ENCODE data around the gene KIF5C.
A peak's percentile ranks its signal among the peaks of the same experiment; 100 is the strongest.
"Not testable (repeated sequence)": the region's sequence is repeated elsewhere in the genome, so short reads cannot be mapped to it uniquely, and the experiment has no call there.

KIF5C gene

DNA sequence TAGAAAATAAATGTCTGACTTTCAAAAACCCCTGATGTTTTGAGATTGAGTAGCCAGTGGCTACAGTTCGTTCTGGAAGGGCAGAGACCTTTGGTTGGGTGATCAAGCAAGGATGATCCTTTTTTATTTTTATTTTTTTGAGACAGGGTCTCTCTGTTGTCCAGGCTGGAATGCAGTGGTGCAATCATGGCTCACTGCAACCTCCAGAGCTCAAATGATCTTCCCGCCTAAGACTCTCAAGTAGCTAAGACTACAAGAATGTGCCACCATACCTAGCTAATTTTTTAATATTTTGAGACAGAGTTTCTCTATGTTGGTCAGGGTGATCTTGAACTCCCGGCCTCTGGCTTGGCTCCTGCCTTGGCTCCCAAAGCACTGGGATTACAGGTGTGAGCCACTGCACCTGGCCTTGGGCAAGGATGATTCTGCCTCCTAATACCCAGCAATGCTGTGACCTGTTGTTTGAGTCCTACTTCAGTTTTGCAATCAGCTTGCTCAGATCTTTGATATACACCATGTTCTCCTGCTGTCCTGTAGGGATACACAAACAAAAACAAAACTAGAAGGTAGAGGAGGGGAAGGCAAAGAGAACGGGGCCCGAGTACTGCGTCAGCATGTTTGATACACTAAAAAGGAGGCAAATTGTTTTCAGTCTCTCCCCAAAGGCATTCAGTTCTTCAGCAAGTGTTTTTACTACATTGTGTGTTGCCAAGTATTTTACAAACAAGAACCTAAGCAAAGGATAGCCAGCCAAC, 104.3 kb downstream of the KIF5C start:
- DNase-seq (ENCODE audit: low read depth, low spot score), result no peak
- H3K4me3 ChIP-seq (ENCODE audit: low read length), result no peak overlapping the region

DNA sequence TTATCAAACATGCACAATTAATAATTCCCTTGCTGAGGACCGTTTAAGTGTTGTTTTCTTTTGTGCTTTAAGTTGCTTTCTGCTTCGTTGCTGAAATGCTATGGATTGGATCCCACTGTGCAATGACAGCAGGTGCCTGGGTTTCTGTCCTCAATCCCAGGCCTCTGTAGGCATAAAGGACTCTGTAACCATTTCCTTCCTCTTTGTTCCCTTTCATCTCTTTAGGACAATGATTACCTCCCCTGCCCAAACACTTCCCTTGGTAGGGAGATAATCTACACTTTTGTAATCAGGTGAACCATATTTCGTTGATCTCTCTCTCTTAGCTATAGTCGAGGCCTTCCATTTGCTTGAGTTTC, 104.9 kb downstream of the KIF5C start:
- no peak for DNase-seq (ENCODE audit: low read depth, low spot score)

DNA sequence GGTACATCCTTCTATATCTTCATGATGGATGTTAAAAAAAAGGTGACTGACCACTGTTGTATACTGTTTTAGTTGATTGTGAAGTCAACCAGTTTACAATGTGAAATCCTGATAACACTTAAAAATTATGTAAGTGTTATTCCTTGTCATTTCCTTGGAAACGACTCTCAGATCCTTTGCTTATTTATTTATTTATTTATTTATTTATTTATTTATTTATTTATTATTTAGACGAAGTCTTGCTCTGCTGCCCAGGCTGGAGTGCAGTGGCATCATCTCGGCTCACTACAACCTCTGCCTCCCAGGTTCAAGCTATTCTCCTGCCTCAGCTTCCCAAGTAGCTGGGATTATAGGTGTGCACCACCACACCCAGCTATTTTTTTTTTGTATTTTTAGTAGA, 105.5 kb downstream of the KIF5C start:
- not testable (repeated sequence) for DNase-seq (ENCODE audit: low read depth, low spot score); H3K4me3 ChIP-seq (ENCODE audit: low read length)

More for the DNA sequence above, 104.9 kb downstream of the KIF5C start:
- H3K4me3 ChIP-seq (ENCODE audit: low read length), result no peak overlapping the region

DNA sequence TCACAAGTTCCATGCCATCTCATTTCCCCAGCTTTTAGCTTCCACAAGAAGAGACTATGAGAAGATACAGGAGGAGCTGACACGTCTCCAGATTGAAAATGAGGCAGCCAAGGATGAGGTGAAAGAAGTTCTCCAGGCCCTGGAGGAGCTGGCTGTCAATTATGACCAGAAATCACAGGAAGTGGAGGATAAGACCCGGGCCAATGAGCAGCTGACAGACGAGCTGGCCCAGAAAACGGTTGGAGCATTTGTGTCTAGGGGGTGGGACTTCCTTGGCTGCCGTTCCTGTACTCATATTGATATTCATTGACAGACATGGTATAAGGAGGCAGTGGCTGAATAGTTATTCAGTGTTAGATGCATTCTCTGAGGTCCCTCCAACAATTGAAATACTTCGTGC, 106.3 kb downstream of the KIF5C start:
- no peak for DNase-seq (ENCODE audit: low read depth, low spot score)
- H3K4me3 ChIP-seq (ENCODE audit: low read length), result no peak overlapping the region

DNA sequence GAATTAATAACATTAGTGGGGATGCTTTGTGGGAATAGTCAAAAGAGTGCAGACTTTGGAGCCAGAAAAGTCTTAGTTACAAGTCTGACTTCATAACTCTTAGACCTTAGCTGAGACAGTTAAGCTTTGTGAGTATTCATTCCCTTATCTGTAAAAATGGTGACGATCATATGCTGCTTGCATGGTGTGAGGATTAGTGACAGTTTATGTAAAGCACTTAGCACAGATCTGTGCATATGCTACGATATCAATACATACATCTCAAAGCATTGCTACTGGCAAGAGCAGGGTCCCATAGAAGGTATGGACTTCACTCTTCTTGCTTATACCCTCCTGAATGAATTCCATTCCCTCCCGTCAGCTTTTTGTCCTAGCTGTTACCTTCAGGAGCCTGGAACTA, 106.8 kb downstream of the KIF5C start:
- no peak overlapping the region for H3K4me3 ChIP-seq (ENCODE audit: low read length)
- no peak for DNase-seq (ENCODE audit: low read depth, low spot score)

DNA sequence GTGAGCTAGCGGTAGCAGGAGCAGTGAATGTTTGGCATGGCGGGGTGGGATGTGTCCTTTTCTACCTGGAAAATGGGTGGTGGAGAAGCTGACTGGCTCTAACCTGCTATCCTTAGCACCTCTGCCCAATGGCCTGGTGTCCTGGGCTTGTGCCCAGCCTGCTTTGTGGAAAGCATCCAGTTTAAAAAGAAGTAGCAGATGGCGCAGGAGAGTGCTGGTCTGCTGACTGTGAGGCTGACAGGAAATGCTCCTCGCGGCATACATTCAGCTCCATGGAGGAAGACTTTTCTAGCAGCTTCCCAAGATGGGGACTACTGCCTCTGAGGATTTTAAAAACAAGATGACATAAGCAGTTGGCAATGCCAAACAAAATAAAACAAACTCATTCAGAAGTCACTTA, 107.3 kb downstream of the KIF5C start:
- no peak for DNase-seq (ENCODE audit: low read depth, low spot score)
- H3K4me3 ChIP-seq (ENCODE audit: low read length), result no peak overlapping the region

DNA sequence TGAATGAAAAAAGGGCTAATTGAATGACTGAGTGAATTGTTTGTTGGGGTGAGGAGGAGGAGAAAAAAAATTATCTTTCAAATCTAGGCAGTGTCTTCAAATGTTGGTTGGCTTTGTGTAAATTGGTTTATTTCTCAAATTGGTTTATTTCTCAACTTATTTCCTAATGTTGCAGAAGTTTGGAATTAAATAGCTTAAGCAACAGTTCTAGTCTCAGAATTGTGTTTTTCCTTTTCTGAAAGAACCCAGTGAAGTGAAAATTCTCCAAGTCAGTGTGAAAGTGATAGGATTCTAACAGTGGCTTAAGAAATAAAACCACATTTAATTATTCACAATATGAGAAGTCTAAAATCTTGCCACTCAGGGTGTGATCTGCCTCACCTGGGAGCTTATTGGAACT, 108.9 kb downstream of the KIF5C start:
- no peak for DNase-seq (ENCODE audit: low read depth, low spot score)
- no peak overlapping the region for H3K4me3 ChIP-seq (ENCODE audit: low read length)

DNA sequence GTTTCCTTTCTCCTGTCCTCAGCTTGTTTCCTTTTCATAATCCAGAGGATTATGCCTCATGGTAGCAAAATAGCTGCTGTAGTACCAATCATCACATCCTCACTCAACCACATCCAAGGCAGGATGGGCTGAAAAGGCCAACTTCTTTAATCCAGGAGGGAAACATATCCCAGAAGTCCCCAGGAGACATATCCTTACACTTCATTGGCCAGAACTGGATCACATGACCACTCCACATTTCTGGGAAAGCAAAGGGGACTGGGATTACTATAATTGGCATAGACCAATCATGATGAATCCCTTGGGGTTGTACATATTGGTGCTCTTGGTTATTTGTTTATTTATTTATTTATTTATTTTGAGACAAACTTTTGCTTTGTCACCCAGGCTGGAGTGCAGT, 109.4 kb downstream of the KIF5C start:
- H3K4me3 ChIP-seq (ENCODE audit: low read length), result no peak overlapping the region
- no peak for DNase-seq (ENCODE audit: low read depth, low spot score)

DNA sequence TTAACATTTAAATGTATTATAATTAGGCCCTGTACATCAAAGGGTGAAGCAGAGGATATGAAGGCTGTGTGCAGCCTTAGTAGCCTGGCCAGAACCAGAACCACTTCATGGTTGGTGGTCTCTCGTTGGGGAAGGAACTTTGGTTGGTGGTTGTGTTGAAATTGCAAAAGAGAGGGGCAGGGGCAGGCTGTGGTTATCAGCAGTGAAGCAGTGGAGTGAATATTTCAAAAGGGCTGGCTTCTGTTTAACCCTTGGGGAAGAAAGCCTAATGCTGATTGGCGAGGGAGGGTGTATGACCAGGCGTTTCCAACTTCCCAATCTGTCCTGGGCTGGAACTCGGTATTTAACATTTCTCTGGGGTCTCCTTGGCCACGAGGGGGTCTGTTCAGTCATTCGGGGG, 112.3 kb downstream of the KIF5C start:
- H3K4me3 ChIP-seq (ENCODE audit: low read length), result no peak overlapping the region
- DNase-seq (ENCODE audit: low read depth, low spot score), result no peak

DNA sequence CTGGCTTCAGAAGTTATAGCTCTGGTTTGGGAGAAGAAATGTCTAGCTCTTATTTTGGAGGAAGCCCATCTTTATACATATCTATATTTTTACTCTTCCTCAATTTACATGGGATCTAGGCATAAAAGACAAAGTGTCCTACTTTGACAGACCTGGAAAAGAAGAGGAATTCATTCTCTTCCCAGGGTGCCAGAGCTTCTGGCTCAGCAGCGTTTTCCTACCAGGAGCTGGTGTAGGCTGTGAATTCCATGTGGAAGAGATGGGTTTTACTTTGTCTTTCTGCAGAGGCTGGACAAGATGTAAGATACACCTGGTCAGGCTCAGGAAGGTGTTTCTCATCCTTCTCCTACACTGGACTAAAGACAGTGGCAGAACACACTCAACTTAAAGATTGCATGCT, 113.3 kb downstream of the KIF5C start:
- no peak overlapping the region for H3K4me3 ChIP-seq (ENCODE audit: low read length)
- no peak for DNase-seq (ENCODE audit: low read depth, low spot score)

DNA sequence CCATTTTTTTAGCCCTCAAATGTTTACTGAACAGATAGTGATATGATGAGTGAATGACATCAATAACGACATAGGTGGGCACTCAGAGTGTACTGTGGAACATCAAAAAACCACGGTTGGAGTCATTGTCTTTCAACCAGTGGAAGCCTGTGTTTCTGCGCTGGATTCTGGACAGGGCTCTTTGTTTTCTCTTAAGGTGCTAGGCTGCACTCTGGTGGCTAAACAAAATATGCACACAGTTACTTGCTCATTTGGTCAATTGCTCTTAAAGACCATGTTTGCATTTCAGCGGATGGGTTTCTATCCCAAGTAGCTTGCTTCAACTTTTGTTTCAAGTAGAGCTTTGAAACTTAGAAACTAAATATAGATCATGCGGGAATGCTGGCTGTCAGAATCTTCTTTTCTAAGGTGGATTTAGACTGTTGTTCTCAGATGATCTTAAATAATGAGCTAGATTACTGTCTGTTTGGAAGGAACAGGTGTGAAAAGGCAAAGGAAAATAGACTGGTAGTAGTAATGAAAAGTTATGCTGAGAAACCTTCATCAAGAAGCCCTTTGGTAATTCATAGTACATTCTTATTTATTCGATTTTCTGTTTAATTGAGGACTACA, 115.0 kb downstream of the KIF5C start:
- H3K4me3 ChIP-seq (ENCODE audit: low read length), result no peak overlapping the region
- peak; percentile 60 for DNase-seq (ENCODE audit: low read depth, low spot score)

DNA sequence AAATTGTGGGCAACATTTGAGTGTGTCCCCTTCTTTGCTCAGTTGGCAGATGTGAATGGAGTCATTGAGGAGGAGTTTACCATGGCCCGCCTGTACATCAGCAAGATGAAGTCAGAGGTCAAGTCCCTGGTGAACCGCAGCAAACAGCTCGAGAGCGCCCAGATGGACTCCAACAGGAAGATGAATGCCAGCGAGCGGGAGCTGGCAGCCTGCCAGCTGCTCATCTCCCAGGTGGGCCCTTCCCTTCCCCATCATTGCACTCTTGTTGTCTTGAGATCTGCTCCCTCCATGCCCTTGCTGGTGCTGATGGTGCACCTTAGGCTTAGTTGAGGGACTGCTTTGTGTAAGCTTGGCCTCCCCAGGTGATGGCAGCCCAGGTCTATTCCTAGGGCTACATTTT, 115.9 kb downstream of the KIF5C start:
- DNase-seq (ENCODE audit: low read depth, low spot score), result no peak
- no peak overlapping the region for H3K4me3 ChIP-seq (ENCODE audit: low read length)

DNA sequence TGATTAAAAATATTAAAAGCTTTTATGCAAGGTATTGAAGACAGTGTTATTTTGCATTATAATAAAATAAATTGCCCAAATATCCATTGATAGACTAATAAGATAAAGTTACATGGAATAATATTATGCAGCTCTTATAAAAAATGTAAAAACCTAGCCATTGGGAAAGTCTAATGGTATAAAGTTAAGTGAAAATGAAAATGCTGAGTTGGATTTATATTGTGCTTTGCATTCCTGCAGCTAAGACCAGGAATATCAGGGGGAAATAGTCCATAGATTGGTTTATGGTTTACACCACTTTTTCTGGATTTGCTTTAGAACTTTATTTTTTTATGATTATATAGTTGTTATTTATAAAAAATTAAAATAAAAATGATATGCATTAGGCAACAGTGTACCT, 117.4 kb downstream of the KIF5C start:
- no peak for DNase-seq (ENCODE audit: low read depth, low spot score)
- no peak overlapping the region for H3K4me3 ChIP-seq (ENCODE audit: low read length)

DNA sequence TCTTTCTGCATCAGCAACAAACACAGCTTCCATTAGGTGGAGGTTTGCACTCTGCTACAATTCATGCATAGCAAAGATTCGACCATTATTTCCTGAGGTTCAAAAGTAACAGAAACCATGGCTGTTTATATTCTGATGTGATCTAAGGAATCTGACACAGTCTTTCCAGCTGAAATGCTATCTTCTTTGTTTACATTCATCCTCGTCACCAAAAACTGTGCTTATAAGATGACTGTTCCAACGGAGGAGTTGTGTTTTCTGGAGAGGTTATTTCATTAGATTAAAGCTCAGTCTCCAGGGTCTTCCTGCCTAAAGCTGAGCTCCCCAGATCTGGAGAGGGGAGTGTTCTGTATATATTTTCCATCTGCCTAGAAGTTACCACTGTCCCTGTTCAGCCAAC, 118.3 kb downstream of the KIF5C start:
- DNase-seq (ENCODE audit: low read depth, low spot score), result no peak
- no peak overlapping the region for H3K4me3 ChIP-seq (ENCODE audit: low read length)

DNA sequence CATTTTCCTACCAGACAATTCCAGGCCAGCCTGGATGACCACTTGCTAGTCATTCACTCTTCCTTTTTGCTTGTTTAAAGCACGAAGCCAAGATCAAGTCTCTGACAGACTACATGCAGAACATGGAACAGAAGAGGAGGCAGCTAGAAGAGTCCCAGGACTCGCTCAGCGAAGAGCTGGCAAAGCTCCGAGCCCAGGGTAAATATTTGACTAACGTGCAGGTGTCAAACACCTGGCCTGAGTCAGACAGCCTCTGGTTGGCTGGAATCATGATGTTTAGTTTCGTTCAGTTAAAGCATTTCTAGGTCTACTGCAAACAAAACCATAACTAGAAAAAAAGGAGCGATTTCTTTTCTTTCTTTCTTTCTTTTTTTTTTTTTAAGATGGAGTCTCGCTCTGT, 119.3 kb downstream of the KIF5C start:
- no peak for DNase-seq (ENCODE audit: low read depth, low spot score)
- no peak overlapping the region for H3K4me3 ChIP-seq (ENCODE audit: low read length)

DNA sequence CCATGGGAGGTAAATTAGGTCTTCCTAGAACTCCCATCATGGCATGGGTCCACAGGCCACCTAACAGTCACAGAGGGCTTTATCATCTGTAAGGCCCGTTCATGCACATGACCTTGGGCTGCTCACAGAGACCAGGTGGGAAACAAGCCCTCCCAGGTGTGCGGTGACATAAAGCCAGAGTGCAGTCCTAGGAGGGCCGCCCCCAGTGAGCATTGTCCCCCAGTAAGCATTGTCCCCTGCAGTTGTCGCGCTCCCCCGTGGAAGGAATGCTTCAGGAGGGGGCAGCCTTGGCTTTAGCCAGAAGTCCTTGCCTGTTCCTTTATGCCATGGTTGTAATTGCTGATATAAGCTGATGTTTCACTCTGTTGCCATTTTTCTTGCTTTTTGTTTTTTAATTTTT, 121.8 kb downstream of the KIF5C start:
- DNase-seq (ENCODE audit: low read depth, low spot score), result no peak
- H3K4me3 ChIP-seq (ENCODE audit: low read length), result no peak overlapping the region

DNA sequence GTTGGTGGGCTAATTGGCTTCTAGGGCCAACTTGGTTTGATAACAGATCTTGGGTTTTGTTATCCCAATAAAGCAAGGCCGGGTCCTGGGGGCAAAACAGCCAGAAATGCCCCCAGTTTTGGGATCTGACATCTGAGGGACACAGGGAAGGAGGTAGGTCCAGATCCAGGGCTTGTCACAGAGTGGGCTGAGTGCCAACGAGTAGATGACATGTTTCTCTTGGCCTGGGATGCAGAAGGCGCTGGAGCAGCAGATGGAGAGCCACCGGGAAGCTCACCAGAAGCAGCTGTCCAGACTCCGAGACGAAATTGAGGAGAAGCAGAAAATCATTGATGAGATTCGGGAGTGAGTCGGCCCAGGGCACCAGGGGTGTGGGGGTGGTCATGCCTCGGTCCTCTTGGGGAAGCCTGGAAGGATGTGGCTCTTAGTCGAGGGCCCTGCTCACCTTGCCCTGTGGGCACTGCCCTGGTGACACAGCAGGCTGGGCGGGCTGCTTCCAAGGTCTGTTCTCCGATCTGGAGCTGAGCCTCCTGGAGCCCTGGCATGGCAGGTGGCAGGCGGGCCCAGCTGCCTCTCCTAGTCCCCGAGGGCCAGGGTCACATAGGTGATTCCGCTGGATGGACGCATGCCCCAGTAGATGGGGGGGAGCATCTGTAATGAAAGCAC, 123.3 kb downstream of the KIF5C start:
- no peak for DNase-seq (ENCODE audit: low read depth, low spot score)
- H3K4me3 ChIP-seq (ENCODE audit: low read length), result no peak overlapping the region

DNA sequence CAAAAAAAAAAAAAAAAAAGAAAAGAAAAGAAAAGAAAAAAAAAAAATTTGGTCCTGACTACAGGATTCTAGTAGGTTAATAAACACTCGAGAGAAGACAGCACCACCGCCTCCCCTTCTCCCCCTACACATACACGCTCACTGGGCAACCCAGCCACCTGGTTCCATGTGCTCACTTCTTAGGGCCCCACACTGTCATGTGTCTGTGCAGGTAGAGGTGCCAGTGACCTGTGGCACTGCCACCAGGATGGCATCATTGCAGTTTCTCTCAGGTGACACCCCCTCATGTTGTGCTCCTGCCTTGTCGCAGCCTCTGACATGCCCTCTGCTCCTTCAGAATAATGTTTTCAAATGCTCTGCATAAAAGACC, 123.8 kb downstream of the KIF5C start:
- DNase-seq (ENCODE audit: low read depth, low spot score), result no peak
- H3K4me3 ChIP-seq (ENCODE audit: low read length), result no peak overlapping the region

DNA sequence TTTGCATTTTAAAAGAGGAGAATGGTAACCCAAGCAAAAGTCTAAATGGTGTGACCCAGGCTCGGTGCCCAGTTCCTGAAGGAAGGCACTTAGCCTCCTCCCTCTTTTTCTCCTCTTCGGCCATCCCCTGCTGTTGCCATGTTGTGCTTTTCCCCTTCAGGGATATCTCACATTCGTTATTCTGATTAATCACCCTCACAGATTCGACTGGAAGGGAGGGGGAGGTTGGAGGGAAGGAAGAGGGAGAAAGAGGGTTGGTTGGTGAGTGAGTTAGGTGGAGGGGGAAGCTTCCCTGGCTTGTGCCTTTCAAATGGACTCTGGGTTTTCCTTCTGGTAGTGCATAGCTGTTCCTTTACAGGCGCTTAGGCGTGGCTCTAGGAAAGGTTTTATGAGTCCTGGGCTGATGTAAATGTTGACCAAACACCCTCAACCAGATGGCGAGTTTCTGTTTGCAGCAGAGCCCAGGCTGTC, 124.5 kb downstream of the KIF5C start:
- no peak for DNase-seq (ENCODE audit: low read depth, low spot score)
- no peak overlapping the region for H3K4me3 ChIP-seq (ENCODE audit: low read length)

DNA sequence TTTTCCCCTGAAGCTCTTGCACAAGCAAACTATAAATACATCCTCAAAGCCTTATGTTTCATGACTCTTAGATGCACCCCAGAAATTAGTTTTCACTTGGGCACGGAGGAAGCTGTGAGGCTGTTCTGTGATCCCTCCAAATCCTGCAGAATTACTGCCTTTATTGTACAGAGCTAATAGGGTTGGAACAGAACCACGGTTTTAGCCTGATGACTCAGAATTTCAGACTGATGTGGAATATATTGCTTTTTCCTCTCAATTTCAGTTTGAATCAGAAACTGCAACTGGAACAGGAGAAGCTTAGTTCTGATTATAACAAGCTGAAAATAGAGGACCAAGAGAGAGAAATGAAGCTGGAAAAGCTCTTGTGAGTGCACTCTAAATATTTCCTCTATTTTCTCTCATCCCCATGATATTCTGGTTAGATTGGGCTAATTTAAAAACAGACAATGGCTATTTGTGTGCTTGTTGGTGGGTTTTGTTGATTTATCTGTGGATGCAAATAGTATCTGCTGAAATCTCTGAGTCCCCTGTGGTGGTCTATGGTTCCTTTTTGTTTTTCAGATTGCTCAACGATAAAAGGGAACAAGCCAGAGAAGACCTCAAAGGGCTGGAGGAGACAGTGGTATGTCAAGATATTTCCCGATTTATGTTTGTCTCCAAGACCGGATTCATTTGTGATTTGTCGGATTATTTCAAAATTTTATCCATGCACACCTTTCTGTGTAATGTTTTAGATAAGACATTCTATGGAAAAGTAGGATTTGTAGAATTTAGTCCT, 125.3 kb downstream of the KIF5C start:
- no peak overlapping the region for H3K4me3 ChIP-seq (ENCODE audit: low read length)
- DNase-seq (ENCODE audit: low read depth, low spot score), result no peak
